Ovary (tissue), 3 donors: Measurements from ENCODE around the gene IDE.

Experiments used
- CTCF ChIP-seq, 3 donors: fragments of 450-650 bp in 2 of 3; fragments of 200-600 bp in 1 of 3; IDR thresholded peaks; one replicate each; pipeline versions ENCODE4 v1.5.1 to v1.8.0; 2016 to 2022; ENCODE audit warnings: antibody characterized with exemption in 3 of 3, mild to moderate bottlenecking in 1 of 3
- POLR2A ChIP-seq: fragments of 450-650 bp; IDR thresholded peaks from one replicate; pipeline ENCODE4 v1.6.1; 2017; ENCODE audit warnings: antibody characterized with exemption, mild to moderate bottlenecking, moderate library complexity
- donor health status: DM: no; HTN: no; CAD: no.

- TF ChIP-seq CTCF (IDR thresholded peaks at IDR 0.05) (no peak), POLR2A (no peak)
Observed at GRCh38 chr10:92575961-92576360, 2.1 kb upstream of the IDE start.
